ENCODE measurements around the gene TOP3A.

The TOP3A gene

DNA sequence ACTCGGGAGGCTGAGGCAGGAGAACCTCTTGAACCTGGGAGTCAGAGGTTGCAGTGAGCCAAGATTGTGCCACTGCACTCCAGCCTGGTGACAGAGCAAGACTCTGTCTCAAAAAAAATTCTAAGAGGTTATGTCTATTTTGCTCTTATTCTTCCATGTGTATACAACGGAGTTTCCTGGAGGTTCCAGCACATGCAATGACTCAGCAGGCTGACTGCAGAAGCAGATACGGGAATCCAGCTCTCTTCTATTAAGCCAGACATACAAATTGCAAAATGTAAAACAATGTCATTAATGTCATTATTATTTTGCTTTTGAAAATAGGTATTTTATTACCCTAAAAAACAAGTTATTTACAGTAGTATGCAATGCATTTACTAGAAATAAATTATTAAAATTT lies 35.9 kb downstream of the TOP3A start:
- DNase-seq, result no peak

DNA sequence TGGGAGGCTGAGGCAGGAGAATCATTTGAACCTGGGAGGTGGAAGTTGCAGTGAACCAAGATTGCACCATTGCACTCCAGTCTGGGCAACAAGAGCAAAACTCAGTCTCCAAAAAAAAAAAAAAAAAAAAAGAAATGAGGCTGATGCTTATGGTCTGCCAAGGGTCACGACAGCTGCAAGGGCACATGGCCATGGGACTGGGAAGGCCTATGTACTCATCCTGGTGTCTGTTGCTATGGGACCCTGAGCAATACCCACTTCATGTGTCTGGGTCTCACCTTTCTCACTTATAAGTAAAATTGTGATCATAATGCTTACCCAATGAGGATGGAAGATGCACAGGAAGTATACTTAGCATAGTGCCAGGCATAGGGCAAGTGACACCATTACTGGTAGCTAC lies 37.7 kb downstream of the TOP3A start:
- DNase-seq, result no peak

DNA sequence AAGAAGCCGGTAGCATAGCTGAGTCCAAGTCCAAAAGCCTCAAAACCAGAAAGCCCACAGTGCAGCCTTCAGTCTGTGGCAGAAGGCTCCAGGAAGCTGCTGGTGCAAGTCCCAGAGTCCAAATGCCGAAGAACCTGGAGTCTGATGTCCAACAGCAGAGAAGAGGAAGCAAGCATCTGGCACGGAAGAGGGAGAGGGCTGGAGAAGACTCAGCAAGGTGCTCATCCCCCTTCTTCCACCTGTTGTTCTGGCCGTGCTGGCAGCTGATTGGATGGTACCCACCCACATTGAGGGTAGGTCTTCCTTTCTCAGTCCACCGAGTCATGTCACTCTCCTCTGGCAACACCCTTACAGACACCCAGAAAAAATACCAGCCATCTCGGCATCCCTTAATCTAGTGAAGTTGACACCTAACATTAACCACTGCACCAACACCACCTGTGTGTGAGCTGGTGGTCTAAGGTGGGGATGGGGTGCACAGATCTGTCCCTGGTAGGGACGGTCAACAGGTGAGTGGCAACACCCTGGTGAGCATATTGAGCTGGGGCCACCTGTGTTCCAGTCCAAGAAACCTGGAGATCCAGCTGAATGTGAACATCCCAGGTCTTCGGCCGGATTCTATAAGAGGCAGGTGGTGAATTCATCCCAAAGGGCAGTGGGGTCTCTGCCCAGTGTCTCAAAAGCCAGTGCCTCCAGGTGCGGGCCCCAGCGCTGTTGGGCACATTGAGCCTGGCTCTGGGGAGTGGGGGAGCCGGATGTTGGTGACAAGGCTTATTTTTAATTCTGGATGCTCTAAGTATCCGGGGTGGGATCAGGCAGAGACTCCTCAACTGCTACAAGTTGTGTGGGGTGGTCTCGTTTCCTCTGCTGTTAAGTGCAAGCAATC lies 44.5 kb downstream of the TOP3A start:
- no peak for DNase-seq

DNA sequence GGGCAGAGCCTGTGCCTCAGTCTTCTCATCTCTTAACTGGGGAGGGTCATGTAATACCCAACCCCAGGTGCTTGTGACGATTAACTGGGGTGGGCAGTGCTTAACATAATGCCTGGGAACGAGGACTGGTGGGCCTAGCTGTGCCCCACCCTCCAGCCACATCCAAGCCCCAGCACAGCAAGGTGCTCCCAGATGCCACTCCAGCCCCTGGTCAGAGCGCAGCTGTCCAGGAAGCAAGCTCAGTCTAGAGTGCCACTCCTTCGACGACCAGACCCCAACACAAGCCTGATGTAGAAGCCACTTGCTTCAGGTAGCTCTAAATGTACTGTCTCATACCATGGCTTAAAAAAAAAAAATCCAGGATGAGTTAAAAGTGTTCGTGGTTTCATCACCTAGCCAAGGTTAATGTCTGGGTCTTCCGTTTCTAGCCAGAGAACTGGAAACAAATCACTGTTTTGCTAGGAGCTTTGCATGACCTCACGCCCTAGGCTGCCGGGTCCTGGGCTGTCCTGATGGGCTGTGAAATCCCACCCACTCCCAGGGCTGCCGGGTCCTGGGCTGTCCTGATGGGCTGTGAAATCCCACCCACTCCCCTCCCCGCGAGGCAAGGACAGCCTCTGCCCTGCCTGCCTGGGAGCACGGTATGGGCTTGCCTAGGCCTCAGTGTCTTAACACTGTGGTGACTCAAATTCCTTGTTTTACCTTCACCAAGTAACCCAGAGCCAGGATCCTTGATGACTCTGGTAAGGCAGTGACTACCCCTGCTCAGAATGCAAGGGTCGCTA lies 46.7 kb downstream of the TOP3A start:
- DNase-seq, result no peak

DNA sequence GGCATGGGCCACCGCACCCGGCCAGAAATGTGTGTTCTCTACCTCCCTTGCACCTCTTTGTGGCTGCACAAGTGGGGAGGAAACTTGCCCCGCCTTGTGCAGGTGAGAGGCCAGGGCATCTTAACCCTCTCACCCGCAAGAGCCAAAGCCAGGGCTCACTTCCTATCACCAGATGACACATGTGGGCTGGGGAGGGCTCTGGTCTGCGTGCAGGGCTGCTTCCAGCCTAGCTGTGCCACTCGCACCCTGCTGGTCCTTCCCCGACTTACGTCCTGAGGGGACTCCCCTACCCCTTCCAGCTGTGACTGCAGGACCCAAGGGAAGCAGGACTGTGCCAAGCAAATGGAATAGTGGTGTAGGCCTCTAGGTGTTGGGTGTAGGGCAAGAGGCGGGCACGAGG lies 47.4 kb downstream of the TOP3A start:
- DNase-seq, result no peak

DNA sequence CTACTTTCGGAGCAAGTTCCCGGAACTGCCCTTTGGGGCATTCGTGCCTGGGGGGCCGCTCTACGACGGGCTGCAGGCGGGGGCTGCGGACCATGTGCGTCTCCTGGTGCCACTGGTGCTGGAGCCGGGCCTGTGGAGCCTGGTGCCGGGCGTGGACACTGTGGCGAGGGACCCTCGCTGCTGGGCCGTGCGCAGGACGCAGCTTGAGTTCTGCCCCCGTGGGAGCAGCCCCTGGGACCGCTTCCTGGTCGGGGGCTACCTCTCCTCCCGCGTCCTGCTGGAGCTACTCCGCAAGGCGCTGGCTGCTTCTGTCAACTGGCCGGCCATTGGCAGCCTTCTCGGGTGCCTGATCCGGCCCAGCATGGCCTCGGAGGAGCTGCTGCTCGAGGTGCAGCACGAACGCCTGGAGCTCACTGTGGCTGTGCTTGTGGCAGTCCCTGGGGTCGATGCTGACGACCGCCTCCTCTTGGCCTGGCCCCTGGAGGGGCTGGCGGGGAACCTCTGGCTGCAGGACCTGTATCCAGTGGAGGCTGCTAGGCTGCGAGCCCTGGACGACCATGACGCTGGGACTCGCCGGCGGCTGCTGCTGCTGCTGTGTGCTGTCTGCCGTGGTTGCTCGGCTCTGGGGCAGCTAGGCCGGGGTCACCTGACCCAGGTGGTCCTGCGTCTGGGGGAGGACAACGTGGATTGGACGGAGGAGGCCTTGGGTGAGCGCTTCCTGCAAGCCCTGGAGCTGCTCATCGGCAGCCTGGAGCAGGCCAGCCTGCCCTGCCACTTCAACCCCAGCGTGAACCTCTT lies 50.7 kb downstream of the TOP3A start:
- DNase-seq, result no peak

DNA sequence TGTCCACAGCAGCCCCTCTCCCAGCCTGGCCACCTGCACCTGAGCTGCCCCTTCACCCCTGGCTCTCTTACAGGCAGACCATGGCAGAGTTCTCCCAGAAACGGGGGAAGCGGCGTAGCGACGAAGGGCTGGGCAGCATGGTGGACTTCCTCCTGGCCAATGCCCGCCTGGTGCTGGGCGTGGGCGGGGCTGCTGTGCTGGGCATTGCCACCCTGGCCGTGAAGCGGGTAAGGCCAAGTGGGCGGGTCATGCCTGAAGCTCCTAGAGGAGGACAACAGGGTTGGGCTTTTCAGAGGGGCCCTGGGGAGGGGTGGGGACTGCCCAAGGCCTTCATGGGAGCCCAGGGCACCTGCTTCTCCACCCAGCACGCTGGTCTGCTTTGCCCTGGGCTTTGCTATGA lies 52.2 kb downstream of the TOP3A start:
- no peak for DNase-seq

DNA sequence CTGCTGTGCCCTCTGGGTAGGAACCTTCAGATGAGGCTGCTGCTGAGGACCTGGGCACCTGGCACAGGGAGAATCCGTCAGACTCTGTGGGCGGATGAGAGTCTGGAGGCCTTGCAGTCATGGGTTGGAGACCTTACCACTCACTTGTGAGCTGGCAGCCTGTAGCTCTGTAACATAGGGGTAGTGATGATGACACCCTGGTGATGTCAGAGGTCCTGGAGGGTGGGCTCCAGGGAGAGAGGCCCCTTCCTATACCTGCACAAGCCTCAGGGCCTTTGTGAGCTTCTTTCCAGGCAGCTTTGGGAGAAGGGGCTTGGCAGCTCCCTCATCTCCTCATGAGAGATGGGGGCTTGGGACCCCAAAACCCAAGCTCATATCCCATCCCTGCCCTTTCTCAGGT lies 52.7 kb downstream of the TOP3A start:
- DNase-seq, result no peak

DNA sequence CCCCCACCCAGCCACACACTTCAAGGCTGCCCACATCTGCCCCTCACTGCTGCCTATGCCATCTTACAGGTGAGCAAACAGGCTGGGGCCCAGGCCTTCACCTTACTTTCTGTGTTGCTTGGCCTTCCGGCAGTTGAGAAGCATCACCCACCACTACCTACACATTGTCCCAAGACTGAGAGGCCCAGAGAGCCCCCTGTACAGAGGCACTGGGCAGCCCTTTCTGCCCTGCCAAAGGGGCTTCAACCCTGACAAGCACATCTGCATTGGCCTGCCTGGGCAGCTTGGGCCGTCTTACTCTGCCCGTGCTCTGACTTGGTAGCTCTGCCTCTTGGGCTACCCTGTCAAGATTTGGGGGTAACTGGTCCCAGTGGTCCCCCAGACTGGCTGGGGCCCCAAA lies 53.1 kb downstream of the TOP3A start:
- no peak for DNase-seq

DNA sequence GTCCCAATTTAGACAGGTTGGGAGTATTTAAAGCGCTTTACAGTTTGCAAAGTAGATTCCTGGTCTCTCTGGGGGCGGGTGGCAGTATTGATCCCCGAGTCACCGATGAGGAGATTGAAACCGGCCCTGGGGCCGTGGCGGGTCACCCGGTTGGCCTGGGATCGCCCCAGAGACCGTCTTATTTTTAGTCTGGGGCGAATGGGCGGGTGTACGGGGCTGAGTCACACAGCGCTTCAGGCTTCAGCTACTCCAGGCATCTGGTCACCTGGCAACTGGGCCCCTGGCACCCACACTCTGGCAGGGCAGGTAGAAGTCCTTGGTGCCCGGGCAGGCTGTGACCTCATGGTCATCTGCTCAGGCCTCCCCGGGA lies 53.7 kb downstream of the TOP3A start:
- DNase-seq, result no peak

DNA sequence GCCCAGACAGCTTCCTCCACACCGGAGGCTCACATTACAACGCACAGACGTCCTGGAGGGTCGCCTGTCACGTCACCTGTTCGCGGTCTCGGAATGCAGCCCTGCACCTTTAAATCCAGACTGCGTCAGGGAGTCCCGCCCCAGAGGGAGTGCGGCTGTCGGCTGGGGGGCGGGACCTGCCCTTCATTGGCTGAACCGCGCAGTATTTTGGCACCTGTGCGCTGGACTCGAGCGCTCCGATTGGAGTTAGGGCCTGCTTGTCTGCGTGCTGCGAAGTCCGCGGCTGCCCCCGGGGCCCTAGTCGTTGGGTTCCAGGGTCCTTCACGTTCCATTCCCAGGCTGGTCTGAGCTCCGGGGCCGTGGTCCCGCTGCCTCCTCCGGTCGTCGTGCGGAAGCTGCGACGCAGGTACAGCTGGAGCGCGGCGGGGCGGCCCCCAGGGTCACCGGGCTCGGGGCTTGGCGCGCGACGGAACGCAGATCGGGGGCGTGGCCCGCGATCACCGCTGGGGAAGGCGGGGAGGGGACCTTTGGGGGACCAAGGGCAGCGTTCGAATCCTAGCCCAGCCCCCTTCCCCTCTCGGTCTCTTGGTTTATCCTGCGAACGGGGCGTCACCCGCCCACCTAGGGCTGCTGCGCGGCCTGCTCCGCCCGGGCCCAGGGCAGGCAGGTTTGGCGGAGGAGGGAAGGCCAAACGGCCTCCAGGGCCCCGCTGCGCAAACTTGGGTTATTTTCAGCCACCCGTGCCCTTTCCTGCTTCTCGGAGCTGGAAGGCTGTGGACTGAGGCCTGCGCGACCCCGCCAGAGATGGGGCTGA lies 54.3 kb downstream of the TOP3A start, which contains the start of gene MIEF2:
Gene MIEF2 (plus strand): TSS at position 331 of the 814 bp plus-strand sequence. CDS start 2,059 bp downstream, outside the sequence.
- peak; percentile 69 for DNase-seq

DNA sequence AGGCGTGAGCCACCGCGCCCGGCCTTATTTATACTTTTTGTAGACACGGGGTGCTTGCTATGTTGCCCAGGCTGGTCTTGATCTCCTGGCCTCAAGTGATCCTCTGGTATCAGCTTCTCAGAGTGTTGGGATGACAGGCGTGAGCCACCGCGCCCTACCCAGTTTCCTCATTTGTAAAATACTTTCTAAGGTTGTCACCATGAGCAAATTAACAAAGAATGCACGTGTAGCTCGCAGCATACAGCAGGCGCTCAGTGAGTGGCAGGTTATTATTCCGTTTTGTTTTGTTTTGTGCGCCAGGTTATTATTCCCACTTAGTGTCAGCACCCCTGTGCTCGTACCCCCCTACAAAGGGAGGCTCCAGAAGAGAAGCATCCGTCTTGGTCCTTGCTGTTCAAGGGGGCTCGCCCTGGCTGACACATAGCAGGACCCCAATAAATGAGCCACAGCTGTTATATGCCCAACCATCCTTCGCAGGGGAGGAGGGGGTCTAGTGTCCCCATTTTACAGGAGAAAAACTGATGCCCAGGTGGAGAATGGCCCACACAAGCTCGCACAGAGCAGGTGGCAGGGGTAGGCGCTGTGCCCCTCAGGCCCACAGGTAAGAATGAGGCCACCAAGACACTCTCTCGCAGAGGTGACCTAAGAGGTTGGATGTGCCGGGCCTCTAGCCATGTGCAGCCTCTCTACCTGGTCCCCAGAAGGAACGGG lies 55.0 kb downstream of the TOP3A start:
- no peak for DNase-seq

DNA sequence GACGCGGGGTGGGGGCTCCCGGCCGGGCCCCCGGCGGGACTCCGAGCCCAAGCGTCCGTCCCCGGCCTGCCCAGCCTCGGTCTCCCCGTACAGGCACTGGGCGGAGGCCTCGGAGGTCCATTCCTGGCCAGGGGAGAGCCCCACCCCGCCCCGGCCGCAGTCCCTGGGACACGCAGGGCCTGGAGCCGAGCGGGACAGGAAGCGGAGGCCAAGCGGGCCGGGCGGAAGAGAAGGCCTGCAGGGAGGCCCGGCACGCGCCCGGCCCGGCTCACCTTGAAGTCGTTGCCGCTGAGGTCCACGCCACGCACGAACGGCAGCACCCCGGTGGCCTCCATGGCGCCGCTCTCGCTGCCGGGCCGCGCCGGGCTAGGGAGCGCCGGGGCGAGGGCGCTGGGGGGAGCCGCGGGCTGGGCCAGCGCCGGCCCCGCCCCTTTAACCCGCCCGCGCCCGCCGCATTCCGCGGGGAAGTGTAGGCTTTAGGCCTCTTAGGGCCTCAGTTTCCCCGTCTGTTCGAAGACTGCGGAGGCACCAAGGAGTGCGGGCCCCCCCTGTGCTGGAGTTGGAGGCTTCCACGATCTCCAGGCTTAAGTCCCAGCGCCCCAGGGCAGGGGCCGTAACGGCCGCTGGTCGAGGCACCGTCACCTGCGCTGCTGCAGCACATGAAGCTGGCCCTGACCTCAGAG lies 56.3 kb downstream of the TOP3A start, which contains the start of gene FLII:
Gene FLII (minus strand): TSS at position 383 of the 683 bp plus-strand sequence. CDS start 48 bp downstream, at position 335.
- no peak for DNase-seq

DNA sequence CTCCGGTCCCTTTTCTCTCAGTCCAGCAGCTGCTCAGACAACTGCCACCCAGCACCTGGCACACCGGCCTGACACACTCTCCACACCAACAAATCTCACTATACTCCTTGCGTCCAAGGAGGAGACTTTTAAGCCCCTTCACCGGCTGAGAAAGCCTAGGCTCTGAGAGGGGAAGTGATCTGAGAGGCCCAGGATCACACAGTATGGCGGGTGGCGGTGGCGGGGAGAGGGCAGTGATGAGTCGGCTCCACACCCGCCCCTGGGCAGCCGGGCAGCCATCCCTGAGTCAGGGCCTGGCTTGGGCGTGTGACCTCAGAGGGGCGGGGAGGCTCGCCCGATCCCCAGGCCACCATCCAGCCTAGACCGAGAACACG lies 56.8 kb downstream of the TOP3A start:
- no peak for DNase-seq

DNA sequence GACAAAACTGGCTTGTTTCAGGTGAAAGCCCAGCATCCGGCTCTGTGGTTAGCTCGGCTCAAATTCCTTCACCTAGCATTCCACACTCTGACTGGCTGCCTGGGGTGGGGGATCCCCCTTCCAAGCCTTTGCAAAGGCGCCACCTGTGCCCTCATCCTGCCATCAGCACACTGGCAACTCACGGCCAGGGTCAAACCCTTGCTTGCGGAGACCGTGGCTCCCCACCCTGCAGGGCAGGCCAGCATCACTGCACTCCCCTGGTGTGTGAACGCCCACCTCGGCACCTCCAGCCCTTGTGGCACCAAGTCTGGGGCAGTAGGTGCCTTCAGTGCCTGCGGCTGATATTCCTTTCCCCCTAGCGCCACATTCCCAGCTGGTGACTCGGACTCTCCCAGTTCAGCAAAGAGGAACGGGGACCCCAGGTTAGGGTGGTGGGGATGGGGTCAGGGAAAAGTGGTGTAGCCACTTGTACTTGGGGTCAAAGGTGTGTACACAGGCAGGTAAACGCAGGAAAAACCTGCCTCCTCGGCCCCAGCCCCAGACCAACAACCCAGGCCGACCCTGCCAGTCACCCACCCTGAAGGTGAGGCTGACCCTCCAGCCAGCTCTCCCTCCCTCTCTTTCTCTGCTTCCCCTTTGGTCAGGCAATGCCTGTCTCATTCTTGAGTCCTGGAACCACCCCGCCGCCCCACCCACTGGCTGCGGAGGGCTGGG lies 57.4 kb downstream of the TOP3A start:
- no peak for DNase-seq

DNA sequence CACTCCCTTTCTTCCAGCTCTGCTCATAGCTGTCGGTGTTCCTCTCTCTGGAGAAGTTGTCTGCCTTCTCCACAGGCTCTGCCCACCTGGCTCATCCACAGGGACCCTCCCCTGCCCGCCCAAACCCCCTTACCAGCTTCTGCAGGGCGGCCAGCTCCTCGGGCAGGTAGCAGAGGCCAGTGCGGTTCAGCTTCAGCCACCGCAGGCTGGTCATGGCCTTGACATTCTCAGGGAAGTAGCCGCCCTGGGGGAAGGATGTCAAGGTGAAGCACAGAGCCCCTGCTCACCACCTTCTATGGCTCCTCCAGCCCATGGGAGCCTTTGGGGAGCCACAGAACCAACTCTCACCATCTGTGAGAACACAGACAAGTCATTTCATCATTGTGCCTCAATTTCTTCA lies 58.0 kb downstream of the TOP3A start:
- DNase-seq, result no peak

DNA sequence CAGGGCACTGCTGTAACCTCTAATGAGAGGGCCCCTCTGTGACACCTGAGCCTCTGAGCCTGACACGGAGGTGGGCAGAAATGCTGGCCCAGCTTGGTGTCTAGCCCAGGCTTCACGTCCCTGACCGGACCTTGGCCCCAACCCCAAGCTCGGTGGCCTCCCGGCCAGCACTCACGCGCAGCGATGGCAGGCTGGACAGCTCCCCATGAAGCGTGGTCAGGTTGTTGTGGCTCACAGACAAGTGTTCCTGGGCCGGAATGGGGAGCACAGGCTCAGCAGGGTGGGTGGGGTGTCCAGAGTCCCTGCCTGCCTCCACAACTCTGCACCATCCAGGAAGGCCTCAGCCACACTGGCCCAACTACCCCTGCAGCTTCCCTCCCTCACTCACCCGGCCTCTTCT lies 58.4 kb downstream of the TOP3A start:
- no peak for DNase-seq

DNA sequence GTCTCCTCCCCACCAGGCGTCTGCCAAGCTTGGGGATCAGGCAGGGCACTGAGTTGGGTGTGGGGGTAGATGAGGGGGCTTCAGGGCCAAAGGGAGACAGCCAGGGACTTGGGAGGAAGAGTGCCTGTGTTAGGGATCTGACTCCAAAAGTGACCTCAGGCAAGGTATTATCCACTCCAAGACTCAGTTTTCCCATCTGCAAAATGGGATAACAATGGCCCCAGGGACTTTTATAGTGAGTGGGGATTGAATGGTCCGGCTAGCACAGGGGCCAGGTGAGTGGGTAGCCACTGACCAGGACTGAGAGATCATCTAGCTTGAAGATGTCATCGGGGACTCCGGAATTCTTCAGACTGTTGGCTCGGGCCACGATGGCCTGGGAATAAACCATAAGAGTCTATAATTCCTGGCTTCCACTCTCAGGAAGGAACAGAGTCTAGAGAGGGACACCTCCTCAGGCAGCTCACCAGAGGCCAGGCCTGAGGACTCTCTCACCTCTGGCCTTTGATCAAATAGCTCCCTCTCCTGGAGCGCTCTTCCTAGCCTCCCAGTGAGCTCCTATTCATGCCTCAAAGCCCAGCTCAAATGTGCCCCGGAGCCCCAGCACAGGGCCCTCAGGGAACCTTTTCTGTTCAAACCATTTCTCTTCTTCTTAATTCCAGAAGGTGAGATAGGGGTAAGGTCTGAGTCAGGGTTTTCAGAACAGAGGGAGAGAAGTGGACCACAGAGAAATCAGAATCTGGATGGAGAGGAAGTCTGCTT lies 59.7 kb downstream of the TOP3A start:
- no peak for DNase-seq
